Measurements from ENCODE around the gene AGBL5. TPM values are rescaled to one million over a fixed set of nuclear protein-coding genes. Genes with fewer than 3 reads are reported as not detected.
"Not testable (repeated sequence)": the region's sequence is repeated elsewhere in the genome, so short reads cannot be mapped to it uniquely, and the experiment has no call there.

Gene AGBL5
- total RNA-seq, 2 experiments from 2014 or later = 16.9 to 18.3 TPM

DNA sequence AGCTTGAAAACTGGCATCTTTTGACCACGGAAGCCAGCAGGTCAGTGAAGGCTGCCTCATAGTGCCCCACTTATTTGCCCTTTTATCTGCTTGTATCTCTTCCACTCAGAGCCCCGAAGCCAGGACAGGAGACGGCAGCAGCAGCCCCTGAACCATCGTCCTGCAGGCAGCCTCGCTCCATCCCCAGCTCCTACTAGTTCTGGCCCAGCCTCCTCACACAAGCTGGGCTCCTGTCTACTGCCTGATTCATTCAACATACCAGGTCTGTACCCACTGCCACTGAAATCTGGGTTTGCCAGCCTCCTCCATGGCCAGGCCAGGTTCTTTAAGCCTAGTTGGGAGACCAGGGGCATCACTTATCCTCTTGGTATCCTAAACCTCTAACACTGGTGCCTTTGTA is 15.9 kb downstream of the AGBL5 start:
- no peak overlapping the region for H3K27ac Mint-ChIP-seq
- peaks cover 60% of the 10 kb centered on the region for H3K36me3 Mint-ChIP-seq (ENCODE audit: low read depth)
- H3K4me1 Mint-ChIP-seq = peaks cover 46% of the 10 kb centered on the region

DNA sequence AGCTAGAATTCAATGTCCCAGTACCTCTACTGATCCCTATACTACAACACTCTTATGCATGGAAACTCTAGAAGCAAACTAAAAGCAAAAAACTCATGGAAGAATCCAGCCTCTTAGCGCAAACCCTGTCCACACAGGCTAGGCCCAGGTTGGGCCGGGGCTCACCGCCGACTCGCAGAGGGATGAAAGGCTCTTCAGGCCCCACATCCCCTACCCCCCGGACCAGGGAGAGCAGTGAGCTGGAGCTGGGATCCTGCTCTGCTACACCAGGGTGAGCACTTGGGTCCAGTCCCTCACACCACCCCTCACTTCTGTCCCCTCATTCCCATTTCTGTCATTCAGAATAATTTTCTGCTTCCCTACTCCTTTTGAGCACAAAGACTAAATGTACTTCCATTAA is 18.0 kb downstream of the AGBL5 start:
- DNase-seq = no peak
- ChIA-PET POLR2A (interaction anchor here (3.2 to 10.7 kb wide), 2 partner anchors 13 to 15 kb away, joined by 15 to 196 read pairs; partner anchors contain the start of gene AGBL5), CTCF (no interaction called here)
- no peaks in the 10 kb centered on the region for H3K9me3 Mint-ChIP-seq
- H3K4me3 Mint-ChIP-seq = peak overlapping the region; percentile 99
- H3K27ac Mint-ChIP-seq = peak overlapping the region; percentile 58
- H3K36me3 Mint-ChIP-seq (ENCODE audit: low read depth) = peaks cover 46% of the 10 kb centered on the region
- no peaks in the 10 kb centered on the region for H3K27me3 Mint-ChIP-seq
- peaks cover 59% of the 10 kb centered on the region for H3K4me1 Mint-ChIP-seq

More for the DNA sequence above, 15.9 kb downstream of the AGBL5 start:
- no peak for DNase-seq
- no peaks in the 10 kb centered on the region for H3K9me3 Mint-ChIP-seq
- no peaks in the 10 kb centered on the region for H3K27me3 Mint-ChIP-seq
- CTCF ChIA-PET = no interaction called here
- no peak overlapping the region for H3K4me3 Mint-ChIP-seq
- POLR2A ChIA-PET = interaction anchor here (3.2 to 10.7 kb wide), 2 partner anchors 13 to 15 kb away, joined by 15 to 196 read pairs; partner anchors contain the start of gene AGBL5

DNA sequence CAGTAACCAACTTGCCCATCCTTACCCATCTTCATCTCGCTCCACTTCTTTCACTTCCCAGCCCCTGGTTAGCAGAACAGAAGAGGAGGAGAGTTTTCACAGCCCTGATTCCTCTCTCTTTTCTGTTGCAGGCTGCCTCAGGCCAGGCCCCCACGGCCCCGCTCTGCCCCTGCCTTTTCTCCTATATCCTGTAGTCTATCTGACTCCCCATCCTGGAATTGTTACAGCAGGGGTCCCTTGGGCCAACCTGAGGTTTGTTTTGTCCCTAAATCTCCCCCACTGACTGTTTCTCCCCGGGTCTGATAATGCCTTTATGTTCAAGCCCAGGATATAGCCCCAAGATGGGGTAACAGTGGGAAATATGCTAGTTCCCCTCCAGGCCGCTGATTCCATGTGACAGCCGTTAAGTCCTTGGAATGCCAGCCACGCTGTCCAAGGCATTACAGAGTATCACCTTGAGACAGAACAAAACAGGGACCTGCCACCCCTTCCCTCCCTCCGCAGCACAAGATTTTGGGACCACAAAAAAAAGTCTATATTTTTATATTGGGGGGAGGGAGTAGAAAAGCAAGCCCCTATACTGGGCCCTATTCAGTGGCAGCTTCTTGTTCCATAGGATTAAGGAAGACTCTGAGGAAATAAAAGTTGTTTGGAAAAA is 18.6 kb downstream of the AGBL5 start:
- no peaks in the 10 kb centered on the region for H3K9me3 Mint-ChIP-seq
- DNase-seq = no peak
- no peaks in the 10 kb centered on the region for H3K27me3 Mint-ChIP-seq
- ChIA-PET POLR2A (interaction anchor here (3.2 to 10.7 kb wide), 3 partner anchors 12 to 16 kb away, joined by 15 to 196 read pairs (median 125); partner anchors contain the start of genes AGBL5 and KHK), CTCF (interaction anchor here (3.4 kb wide), 1 partner anchor 11 kb away, joined by 11 read pairs; no protein-coding TSS in a partner anchor)
- H3K4me1 Mint-ChIP-seq = peaks cover 65% of the 10 kb centered on the region
- peak overlapping the region; percentile 95 for H3K27ac Mint-ChIP-seq
- H3K36me3 Mint-ChIP-seq (ENCODE audit: low read depth) = peaks cover 41% of the 10 kb centered on the region
- H3K4me3 Mint-ChIP-seq = peak overlapping the region; percentile 99

DNA sequence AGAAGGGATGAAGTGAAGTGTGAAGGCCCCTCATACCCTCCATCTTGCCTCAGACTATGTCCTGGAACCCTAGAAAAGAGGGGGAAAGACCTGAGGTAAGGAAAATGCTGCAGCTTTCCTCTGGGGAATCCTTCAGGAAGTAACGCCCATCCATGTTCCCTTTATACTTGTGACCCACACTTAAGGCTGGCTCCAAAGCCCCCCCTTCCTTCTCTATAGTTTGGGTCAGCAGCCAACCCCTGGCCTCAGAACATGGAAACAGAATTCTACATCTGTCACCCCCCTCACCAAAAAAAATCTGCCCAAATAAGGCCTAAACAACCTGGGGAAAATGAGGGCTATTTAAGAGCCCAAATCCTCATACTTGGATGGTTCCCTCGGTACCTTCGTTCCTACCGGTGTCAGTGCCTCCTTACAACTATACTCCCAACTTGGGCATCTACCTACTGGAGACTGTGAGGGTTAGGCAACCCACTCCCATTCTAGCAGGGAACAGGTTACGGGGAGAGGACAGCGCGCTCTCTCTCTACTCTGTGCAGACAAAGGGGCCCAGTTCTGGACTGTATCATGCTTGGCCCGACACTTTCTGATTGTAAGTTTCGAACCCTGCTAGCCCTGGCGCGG is 19.3 kb downstream of the AGBL5 start:
- Mint-ChIP-seq H3K9me3 (no peaks in the 10 kb centered on the region), H3K4me1 (peaks cover 70% of the 10 kb centered on the region), H3K36me3 (ENCODE audit: low read depth) (peaks cover 36% of the 10 kb centered on the region), H3K27ac (peak overlapping the region; percentile 95), H3K27me3 (no peaks in the 10 kb centered on the region), H3K4me3 (peak overlapping the region; percentile 99)
- POLR2A ChIA-PET = interaction anchor here (0.8 to 10.7 kb wide), 15 partner anchors 9 to 299 kb away, joined by 3 to 196 read pairs (median 4); partner anchors contain the start of genes AGBL5, ATRAID, KHK and PREB
- CTCF ChIA-PET = interaction anchor here (0.7 to 3.4 kb wide), 10 partner anchors 10 to 63 kb away, joined by 3 to 11 read pairs (median 4); partner anchors contain the start of genes AGBL5 and KHK
- no peak for DNase-seq

DNA sequence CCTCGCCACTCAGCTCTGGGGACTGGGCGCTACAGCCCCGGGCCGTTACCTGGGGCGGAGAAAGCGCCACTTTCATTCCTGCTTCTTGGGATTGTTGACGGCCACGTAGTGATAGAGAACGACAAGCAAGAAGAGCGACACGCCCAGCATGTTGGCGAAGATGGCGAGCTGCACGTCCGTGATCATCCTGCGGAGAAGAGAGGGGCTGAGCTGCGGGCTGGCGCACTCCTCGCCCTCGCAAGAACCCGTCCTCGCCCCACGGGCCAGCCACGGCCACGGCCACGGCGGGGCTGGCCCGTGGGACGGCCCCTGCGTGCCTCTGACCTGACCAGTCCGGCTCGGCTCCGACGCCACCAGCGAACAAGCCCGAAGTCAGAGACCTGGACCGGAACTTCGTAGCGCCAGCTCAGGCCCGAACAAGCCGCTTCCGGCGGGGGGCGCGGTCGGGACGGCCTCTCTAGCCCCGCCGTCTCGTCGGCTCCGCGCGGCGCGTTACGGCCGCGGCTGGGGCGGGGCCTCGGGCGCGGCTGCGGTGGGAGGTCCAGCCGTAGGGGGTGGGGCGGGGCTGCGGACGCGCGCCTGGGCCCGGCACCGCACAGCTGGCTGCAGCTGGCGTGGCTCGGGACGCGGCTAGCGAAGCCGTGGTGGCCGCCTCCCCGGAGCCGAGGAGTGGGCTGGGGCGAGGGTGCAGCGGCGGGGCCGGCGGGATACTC is 20.0 kb downstream of the AGBL5 start, which contains the start of gene OST4:
Gene OST4, minus strand, starts transcription at position 378 of the 713 bp plus-strand sequence.
- peaks cover 73% of the 10 kb centered on the region for H3K4me1 Mint-ChIP-seq
- CTCF ChIA-PET = interaction anchor here (0.7 to 3.4 kb wide), 10 partner anchors 10 to 62 kb away, joined by 3 to 11 read pairs (median 4); partner anchors contain the start of genes AGBL5 and KHK
- H3K4me3 Mint-ChIP-seq = peak within 1 kb of the TSS; percentile 99
- H3K9me3 Mint-ChIP-seq = no peaks in the 10 kb centered on the region
- peaks cover 31% of the 10 kb centered on the region for H3K36me3 Mint-ChIP-seq (ENCODE audit: low read depth)
- peak within 1 kb of the TSS; percentile 95 for H3K27ac Mint-ChIP-seq
- H3K27me3 Mint-ChIP-seq = no peaks in the 10 kb centered on the region
- peak; percentile 93 for DNase-seq
- POLR2A ChIA-PET = interaction anchor here (0.8 to 10.7 kb wide), 17 partner anchors 9 to 357 kb away, joined by 3 to 196 read pairs (median 4); partner anchors contain the start of genes AGBL5, ATRAID, KHK and NRBP1

DNA sequence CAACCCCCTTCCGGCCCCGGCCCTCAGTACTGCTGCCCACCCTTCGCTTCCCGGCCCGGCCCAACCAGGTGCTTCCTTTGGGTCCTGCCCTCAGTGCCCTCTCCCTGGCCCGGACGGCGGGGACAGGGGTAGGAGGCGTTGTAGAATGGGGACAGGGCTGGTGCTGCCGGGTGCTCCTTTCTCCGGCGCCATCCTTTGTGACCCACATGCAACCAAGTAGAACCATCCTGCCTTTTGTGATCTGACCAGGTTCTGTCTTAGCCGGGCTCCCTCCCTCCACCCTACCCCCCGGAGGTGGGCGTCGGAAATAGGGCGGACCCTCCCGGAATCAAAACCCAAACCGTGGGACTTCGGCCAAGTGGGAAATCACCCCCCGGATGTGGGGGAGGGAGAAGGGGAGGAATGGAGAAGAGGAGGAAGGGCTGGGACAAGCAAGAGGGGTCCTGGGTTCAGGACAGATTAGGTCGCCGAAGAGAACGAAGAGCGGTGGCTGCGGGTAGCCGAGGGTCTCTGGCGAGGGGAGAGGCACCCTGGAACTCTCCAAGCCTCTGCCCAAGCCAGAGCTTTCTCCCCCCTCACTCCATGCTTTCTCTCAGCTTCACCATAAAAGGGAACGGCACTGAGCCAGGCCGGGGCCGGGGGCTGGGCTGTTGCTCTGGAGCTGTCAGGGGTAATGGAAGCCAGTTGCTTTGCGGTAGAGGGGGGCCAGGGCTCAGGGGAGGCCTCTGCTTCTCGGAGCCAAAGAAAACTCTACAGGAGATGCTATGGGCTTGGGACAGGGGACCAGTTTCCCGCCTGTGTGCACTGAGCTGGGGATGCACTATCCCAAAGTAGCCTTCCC is 20.7 kb downstream of the AGBL5 start:
- Mint-ChIP-seq H3K27me3 (no peaks in the 10 kb centered on the region), H3K4me3 (peak overlapping the region; percentile 78), H3K27ac (peak overlapping the region; percentile 79), H3K36me3 (ENCODE audit: low read depth) (peaks cover 31% of the 10 kb centered on the region), H3K4me1 (peaks cover 78% of the 10 kb centered on the region), H3K9me3 (no peaks in the 10 kb centered on the region)
- ChIA-PET CTCF (interaction anchor here (0.9 to 3.4 kb wide), 10 partner anchors 9 to 110 kb away, joined by 3 to 11 read pairs (median 5); partner anchors contain the start of genes AGBL5 and KHK), POLR2A (interaction anchor here (0.8 to 10.7 kb wide), 15 partner anchors 8 to 356 kb away, joined by 3 to 196 read pairs (median 5); partner anchors contain the start of genes AGBL5, KHK, NRBP1 and PREB)
- DNase-seq = no peak

DNA sequence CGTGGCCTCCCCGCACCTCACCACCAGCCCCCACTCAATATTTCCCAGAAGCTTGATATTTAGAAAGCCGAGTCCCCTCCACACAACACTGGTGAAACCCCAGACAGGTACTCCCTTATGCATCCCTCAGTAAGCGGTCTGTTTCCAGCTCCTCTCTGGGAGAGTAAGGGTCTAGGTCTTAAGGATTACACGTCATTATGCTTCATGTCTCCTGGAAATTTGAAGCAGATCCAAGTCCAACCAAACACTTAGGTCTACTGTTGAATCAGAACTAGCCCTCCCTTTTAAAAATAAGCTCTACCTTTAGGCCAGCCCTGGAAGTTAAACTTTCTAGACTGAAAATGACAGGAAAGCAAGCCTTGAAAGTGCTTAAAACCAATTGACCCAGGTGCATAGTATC is 21.5 kb downstream of the AGBL5 start:
- H3K27ac Mint-ChIP-seq = peak overlapping the region; percentile 45
- no peaks in the 10 kb centered on the region for H3K9me3 Mint-ChIP-seq
- no peak for DNase-seq
- H3K27me3 Mint-ChIP-seq = peaks cover under 1% of the 10 kb centered on the region
- H3K4me3 Mint-ChIP-seq = peak overlapping the region; percentile 61
- CTCF ChIA-PET = interaction anchor here (0.9 to 3.4 kb wide), 3 partner anchors 8 to 111 kb away, joined by 3 to 11 read pairs (median 10); partner anchors contain the start of gene AGBL5
- H3K4me1 Mint-ChIP-seq = peaks cover 78% of the 10 kb centered on the region
- POLR2A ChIA-PET = interaction anchor here (0.7 to 10.7 kb wide), 7 partner anchors 9 to 356 kb away, joined by 3 to 196 read pairs (median 10); partner anchors contain the start of genes AGBL5, KHK, NRBP1 and PREB
- peaks cover 28% of the 10 kb centered on the region for H3K36me3 Mint-ChIP-seq (ENCODE audit: low read depth)

DNA sequence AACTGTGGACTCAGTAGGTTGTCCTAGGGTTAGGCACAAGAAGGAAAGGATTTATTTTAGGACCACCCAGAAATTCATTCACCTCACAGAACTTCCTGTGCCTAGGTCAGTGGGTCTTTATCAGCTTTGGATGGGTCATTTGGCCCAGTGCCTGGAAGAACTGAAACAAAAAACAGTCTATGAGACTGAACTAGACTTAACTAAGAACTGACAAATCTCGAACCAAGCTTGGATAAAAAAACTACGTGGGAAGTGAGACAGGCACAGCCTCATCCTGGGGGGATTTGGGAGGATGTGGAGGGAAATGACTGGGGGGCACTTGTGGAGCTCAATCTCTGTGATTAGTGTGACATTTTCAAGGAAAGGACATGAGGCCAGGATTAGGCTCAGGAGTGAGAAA is 22.3 kb downstream of the AGBL5 start:
- Mint-ChIP-seq H3K27ac (peak overlapping the region; percentile 27), H3K27me3 (peaks cover 2% of the 10 kb centered on the region), H3K36me3 (ENCODE audit: low read depth) (peaks cover 19% of the 10 kb centered on the region), H3K4me3 (no peak overlapping the region), H3K9me3 (no peaks in the 10 kb centered on the region), H3K4me1 (peaks cover 69% of the 10 kb centered on the region)
- DNase-seq = no peak
- ChIA-PET POLR2A (interaction anchor here (3.3 to 10.7 kb wide), 3 partner anchors 11 to 40 kb away, joined by 10 to 196 read pairs (median 125); partner anchors contain the start of genes AGBL5 and KHK), CTCF (interaction anchor here (0.7 to 3.3 kb wide), 3 partner anchors 13 to 1202 kb away, joined by 3 to 10 read pairs (median 3); partner anchors contain the start of genes AGBL5 and KHK)

DNA sequence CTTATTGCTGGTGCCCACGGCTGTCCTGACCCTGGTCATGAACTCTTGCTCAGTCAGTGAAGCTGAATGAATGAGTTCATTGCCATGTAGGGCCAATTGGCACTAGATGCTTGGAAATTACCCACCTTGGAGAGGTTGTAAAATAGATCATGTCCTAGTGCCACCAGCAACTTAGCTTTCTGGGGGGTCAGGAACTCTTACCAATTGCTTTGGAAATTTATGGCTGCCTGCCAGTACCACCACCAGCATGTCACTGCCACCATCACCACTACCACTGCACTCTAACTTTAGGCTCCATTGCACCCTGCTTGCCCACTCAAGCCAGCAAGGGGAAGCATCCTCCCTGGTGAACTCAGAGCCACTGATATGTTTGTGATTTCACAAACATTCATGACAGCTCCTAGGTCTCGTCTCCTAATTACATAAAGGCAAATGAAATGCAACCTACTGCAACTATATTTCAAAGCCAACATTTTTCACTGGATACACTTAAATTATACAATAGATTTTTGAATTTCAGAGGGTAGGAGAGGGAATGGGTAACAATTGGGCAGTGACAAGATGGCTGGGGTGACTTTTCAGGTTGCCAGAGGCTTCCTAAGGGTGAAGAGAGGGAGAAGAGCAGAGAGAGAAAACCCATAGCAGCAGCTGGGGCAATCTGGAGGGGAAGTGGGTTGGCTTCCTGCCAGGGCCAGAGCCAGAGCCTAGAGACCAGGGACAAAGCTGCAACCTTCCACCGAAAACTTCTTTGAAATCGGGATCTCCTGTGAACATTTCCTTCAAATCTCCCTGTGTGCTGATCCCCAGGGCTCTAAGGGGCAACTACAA is 23.5 kb downstream of the AGBL5 start:
- Mint-ChIP-seq H3K36me3 (ENCODE audit: low read depth) (peaks cover 8% of the 10 kb centered on the region), H3K9me3 (no peaks in the 10 kb centered on the region), H3K4me3 (no peak overlapping the region), H3K27me3 (peaks cover 2% of the 10 kb centered on the region), H3K27ac (peak overlapping the region; percentile 79), H3K4me1 (peaks cover 59% of the 10 kb centered on the region)
- ChIA-PET CTCF (interaction anchor here (0.8 to 3.3 kb wide), 2 partner anchors 12 to 24 kb away, joined by 3 to 10 read pairs; partner anchors contain the start of genes AGBL5 and KHK), POLR2A (interaction anchor here (1.2 to 10.7 kb wide), 4 partner anchors 9 to 41 kb away, joined by 3 to 196 read pairs (median 68); partner anchors contain the start of genes AGBL5 and KHK)
- peak; percentile 63 for DNase-seq

DNA sequence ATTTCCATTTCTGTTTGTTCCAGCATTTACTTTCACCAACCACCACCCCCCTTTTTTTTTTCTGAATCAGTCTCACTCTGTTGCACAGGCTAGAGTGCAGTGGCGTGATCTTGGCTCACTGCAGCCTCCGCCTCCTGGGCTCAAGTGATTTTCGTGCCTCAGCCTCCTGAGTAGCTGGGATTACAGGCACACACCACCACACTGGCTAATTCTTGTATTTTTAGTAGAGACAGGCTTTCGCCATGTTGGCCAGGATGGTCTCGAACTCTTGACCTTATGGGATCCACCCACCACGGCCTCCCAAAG is 24.1 kb downstream of the AGBL5 start:
- Mint-ChIP-seq H3K27ac (peak overlapping the region; percentile 79), H3K4me1 (peaks cover 59% of the 10 kb centered on the region)
- H3K27me3 Mint-ChIP-seq; H3K9me3 Mint-ChIP-seq; DNase-seq; H3K4me3 Mint-ChIP-seq; H3K36me3 Mint-ChIP-seq (ENCODE audit: low read depth): not testable (repeated sequence)
- POLR2A ChIA-PET = interaction anchor here (1.2 to 10.7 kb wide), 4 partner anchors 9 to 42 kb away, joined by 3 to 196 read pairs (median 68); partner anchors contain the start of genes AGBL5 and KHK
- CTCF ChIA-PET = interaction anchor here (3.3 kb wide), 1 partner anchor 25 kb away, joined by 10 read pairs; the partner anchor contains the start of gene AGBL5

Measured in activated CD4-positive, alpha-beta memory T cell treated with anti-CD3 and anti-CD28 coated beads, Interleukin-2, amount 10 ng/mL, durations not matched to agents 7 days and 5 days (primary cell).